IPS DF 19.7 (cell line): ENCODE results near the gene PACRG.

Source experiments
- DNase-seq: peaks from one replicate; pipeline ENCODE4 v3.0.0-alpha.2; 2013; ENCODE audit warnings: low read depth, low spot score

The PACRG gene

GRCh38 chr6:163348789-163349680 lies 621.3 kb downstream of the PACRG start:
- no peak for DNase-seq

DNA sequence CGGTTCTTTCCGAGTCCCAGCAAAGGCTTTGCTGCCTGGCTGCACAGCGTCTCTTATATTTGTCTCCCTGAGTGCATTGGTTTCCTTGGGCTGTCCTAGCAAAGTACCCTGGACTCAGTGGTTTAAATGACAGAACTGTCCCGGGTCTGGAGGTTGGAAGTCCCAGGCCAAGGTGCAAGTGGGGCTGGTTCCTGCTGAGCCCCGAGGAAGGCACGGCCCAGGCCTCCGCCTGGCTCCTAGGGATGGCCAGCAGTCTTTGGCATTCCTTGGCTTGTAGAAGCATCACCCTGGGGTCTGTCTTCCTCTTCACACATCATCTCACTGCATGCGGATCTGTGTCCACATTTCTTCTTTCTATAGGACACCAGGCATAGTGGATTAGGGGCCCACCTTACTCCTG lies 621.9 kb downstream of the PACRG start:
- DNase-seq = no peak

DNA sequence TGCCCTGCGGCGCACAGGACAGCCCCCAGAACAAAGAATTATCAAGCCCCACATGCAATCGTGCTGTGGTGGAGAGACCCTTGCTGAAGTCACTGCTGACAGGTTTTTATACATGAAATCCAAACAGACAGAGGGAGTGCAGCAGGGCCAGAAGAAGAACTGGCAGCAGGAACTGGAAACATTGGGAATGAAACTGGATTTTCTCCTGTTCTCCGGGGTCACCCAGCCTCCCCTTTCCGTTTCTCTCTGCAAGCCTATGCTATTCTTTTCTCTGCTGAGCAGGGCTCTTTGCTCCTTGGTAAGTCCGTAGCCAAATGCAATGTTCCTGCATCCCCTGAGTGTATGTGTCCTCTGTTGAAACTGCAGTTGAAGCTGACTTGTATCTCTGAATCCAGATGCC lies 623.2 kb downstream of the PACRG start:
- no peak for DNase-seq

- no peak for DNase-seq
Observed at GRCh38 chr6:163352011-163352685, 624.4 kb downstream of the PACRG start.

DNA sequence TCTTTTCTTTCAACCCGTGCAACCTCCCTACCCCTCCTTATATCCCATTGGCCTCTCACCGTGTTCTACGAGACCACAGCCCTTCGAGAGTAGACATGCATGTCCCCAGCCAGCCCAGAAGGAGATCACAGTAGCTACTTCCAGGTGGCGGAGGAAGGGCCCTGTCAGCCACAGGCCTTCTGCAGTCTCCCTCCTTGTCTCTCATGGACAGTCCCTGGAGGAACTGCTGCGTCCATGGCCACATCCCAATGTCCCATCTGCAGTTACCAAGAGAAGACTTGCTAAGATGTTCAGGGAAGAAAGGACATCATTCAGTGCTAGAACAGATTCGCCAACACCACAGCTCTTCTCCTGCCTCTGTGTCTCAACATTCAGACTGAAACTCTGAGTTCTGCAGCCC lies 625.2 kb downstream of the PACRG start:
- no peak for DNase-seq

DNA sequence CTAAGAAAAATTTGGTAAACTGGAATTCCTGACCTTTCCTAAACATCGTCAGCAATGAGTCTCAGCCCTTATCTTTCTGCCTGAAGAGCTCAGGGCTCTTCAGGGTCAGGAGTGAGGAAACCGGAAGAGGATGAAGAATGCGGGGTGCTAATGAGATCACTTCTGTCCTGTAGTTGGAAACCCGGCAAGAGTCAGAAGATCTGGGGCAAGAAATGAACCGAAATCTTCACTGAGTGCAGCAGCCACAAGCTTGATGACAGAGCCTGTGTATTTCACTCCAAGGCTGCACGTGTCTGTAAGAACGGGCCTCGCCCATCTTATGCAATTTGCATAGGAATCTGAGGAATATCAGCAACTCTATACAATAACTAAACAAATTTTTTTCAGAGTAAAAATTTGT lies 626.3 kb downstream of the PACRG start:
- no peak for DNase-seq

DNA sequence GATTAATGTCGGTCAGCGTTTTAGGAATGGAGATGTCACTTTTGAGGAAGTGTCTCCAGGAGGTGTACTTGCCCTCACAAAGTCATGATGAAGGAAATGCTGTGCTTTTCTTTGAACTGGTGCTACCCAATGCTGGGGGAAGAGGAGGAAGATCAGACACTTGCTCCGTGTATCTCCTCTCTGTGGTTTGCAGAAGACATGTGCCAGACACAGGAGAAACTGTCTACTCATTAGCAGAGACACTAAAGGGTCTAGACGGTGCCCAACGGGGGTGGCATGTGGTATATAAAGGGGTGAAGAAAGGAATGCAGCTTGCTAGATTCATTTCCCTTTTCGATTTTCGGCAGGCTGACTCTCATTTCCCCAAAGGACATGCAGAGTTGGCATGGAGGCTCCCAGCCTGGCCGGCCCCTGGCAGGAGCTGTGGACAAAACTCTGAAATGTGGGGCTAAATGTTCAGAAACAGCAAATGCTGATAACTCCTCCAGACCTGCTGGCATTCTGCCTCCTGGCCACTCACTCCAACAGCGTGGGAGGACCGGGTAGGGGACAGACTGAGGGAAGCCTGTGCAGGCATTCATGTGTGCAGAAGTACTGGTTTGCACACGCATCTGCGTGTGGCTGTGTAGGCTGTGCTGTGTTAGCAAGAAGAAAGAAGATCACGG lies 627.1 kb downstream of the PACRG start:
- DNase-seq = no peak

- DNase-seq = no peak
Observed at GRCh38 chr6:163355426-163355991, 627.7 kb downstream of the PACRG start.

- no peak for DNase-seq
Observed at GRCh38 chr6:163356324-163356723, 628.5 kb downstream of the PACRG start.

DNA sequence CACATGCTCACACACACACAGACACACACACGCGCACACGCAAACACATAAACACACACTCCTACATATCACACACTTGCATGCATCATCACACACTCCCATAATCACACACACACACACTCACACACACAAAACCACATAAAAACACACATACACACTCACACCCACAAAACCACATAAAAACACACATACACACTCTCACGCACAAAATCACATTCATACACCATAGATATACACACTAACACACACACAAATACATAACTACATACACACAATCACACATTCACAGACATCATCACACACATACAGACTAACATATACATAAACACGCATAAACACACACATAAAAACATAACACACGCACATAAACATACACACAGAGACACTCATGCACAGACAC lies 629.0 kb downstream of the PACRG start:
- DNase-seq = no peak

GRCh38 chr6:163364641-163365040 lies 636.9 kb downstream of the PACRG start:
- no peak for DNase-seq
